Activated CD4-positive, CD25-positive, alpha-beta regulatory T cell treated with anti-CD3 and anti-CD28 coated beads, Interleukin-2, amount 50 U/mL, for 72 hours (primary cell): ENCODE measurements around the gene SPATA19.

Experiments used
- DNase-seq: peaks from one replicate; pipeline ENCODE4 v3.0.0; 2021

SPATA19 gene

GRCh38 chr11:133834682-133835592, 10.4 kb downstream of the SPATA19 start:
- DNase-seq = no peak

GRCh38 chr11:133833898-133834681, 11.2 kb downstream of the SPATA19 start:
- no peak for DNase-seq

GRCh38 chr11:133832991-133833897, 12.1 kb downstream of the SPATA19 start:
- DNase-seq = no peak

GRCh38 chr11:133832096-133832990, 13.0 kb downstream of the SPATA19 start:
- DNase-seq = no peak

- no peak for DNase-seq
Measured at GRCh38 chr11:133830931-133831907, 14.1 kb downstream of the SPATA19 start.

GRCh38 chr11:133829566-133829965, 15.7 kb downstream of the SPATA19 start:
- DNase-seq = no peak

- DNase-seq = no peak
Measured at GRCh38 chr11:133828871-133829270, 16.4 kb downstream of the SPATA19 start.

- no peak for DNase-seq
Measured at GRCh38 chr11:133827556-133827955, 17.8 kb downstream of the SPATA19 start.

- no peak for DNase-seq
Measured at GRCh38 chr11:133826866-133827265, 18.4 kb downstream of the SPATA19 start.

- DNase-seq = no peak
Measured at GRCh38 chr11:133825666-133826065, 19.6 kb downstream of the SPATA19 start.

GRCh38 chr11:133825156-133825555, 20.2 kb downstream of the SPATA19 start:
- no peak for DNase-seq

- no peak for DNase-seq
Measured at GRCh38 chr11:133824593-133824992, 20.7 kb downstream of the SPATA19 start.

GRCh38 chr11:133823614-133824013, 21.7 kb downstream of the SPATA19 start:
- DNase-seq = no peak

GRCh38 chr11:133823211-133823610, 22.1 kb downstream of the SPATA19 start:
- no peak for DNase-seq

GRCh38 chr11:133821776-133822175, 23.5 kb downstream of the SPATA19 start:
- DNase-seq = no peak

GRCh38 chr11:133819746-133820315, 25.5 kb downstream of the SPATA19 start:
- no peak for DNase-seq

- DNase-seq = no peak
Measured at GRCh38 chr11:133819114-133819513, 26.2 kb downstream of the SPATA19 start.

GRCh38 chr11:133818302-133818701, 27.0 kb downstream of the SPATA19 start:
- no peak for DNase-seq

- DNase-seq = no peak
Measured at GRCh38 chr11:133817449-133817848, 27.9 kb downstream of the SPATA19 start.
